Fibroblast of peridontal ligament (primary cell): ENCODE measurements around the gene ZNF263.

Experiments used
- DNase-seq: peaks from one replicate; pipeline ENCODE4 v3.0.0-alpha.2; 2010; ENCODE audit errors: extremely low read depth

Gene ZNF263

GRCh38 chr16:3327514-3327913 is 44.2 kb downstream of the ZNF263 start:
- no peak for DNase-seq

- no peak for DNase-seq
Measured at GRCh38 chr16:3328104-3328503, 44.8 kb downstream of the ZNF263 start.

GRCh38 chr16:3328643-3329042 is 45.4 kb downstream of the ZNF263 start:
- DNase-seq: no peak
